Measurements from ENCODE around the gene HGFAC.

GRCh38 chr4:3484057-3484973 is 42.5 kb downstream of the HGFAC start:
- TF ChIP-seq TAF1 (IDR thresholded peaks at IDR 0.05; ENCODE audit: low read depth, low read length) (no peak), POLR2A (IDR thresholded peaks at IDR 0.05; ENCODE audit: low read depth, low read length) (no peak), POU2F2 (IDR thresholded peaks at IDR 0.05; ENCODE audit: low read depth, low read length) (no peak), POLR2AphosphoS5 (IDR thresholded peaks at IDR 0.05; ENCODE audit: low read depth, low read length) (no peak), SPI1 (IDR thresholded peaks at IDR 0.05; ENCODE audit: low read depth, low read length) (no peak), PAX5 (IDR thresholded peaks at IDR 0.05; ENCODE audit: insufficient read depth, low read length, severe bottlenecking) (no peak)

Measured in GM12891 (cell line).